ENCODE data around the gene CYP24A1. TPM values are rescaled to one million over a fixed set of nuclear protein-coding genes. Genes with fewer than 3 reads are reported as not detected.

Gene CYP24A1
- total RNA-seq, 4 donors from 2014 or later, result 1.0 to 2.5 (median 1.5) TPM; not detected in 1

- WGBS, result 69% methylated on average over 13 of the region's 13 CpGs
- Histone ChIP-seq H3K4me1 (peaks cover 20% of the 10 kb centered on the region), H3K9me3 (no peaks in the 10 kb centered on the region), H3K4me3 (no peak overlapping the region), H3K27ac (no peak overlapping the region), H3K27me3 (no peaks in the 10 kb centered on the region), H3K36me3 (no peaks in the 10 kb centered on the region)
- DNase-seq (ENCODE audit: low spot score in 2 of 2), result no peak
- TF ChIP-seq CTCF (IDR thresholded peaks at IDR 0.05), result peak in 1 of 2 donors; percentile 11
- no peak for TF ChIP-seq POLR2AphosphoS5 (IDR thresholded peaks at IDR 0.05)
Observed at GRCh38 chr20:54197621-54198604, 24.1 kb upstream of the CYP24A1 start.

GRCh38 chr20:54195483-54196472, 22.0 kb upstream of the CYP24A1 start:
- Histone ChIP-seq H3K9me3 (no peaks in the 10 kb centered on the region), H3K27me3 (no peaks in the 10 kb centered on the region), H3K27ac (no peak overlapping the region), H3K36me3 (no peaks in the 10 kb centered on the region), H3K4me3 (no peak overlapping the region), H3K4me1 (peaks cover 15% of the 10 kb centered on the region)
- WGBS, result 87% methylated on average over 13 of the region's 13 CpGs
- no peak for TF ChIP-seq POLR2A (IDR thresholded peaks at IDR 0.05)
- TF ChIP-seq CTCF (IDR thresholded peaks at IDR 0.05), result no peak
- TF ChIP-seq EP300 (IDR thresholded peaks at IDR 0.05), result no peak
- TF ChIP-seq POLR2AphosphoS5 (IDR thresholded peaks at IDR 0.05), result no peak
- no peak for DNase-seq (ENCODE audit: low spot score in 2 of 2)

- Histone ChIP-seq H3K9me3 (no peaks in the 10 kb centered on the region), H3K27me3 (no peaks in the 10 kb centered on the region), H3K36me3 (no peaks in the 10 kb centered on the region), H3K4me1 (peaks cover 20% of the 10 kb centered on the region), H3K27ac (no peak overlapping the region), H3K4me3 (no peak overlapping the region)
- TF ChIP-seq CTCF (IDR thresholded peaks at IDR 0.05) (peak in 1 of 2 donors; percentile 15), POLR2A (IDR thresholded peaks at IDR 0.05) (no peak)
- no peak for DNase-seq (ENCODE audit: low spot score in 2 of 2)
- 54% methylated on average over 11 of the region's 11 CpGs for WGBS
Observed at GRCh38 chr20:54194724-54195438, 21.1 kb upstream of the CYP24A1 start.

GRCh38 chr20:54193817-54194216, 20.0 kb upstream of the CYP24A1 start:
- TF ChIP-seq POLR2A (IDR thresholded peaks at IDR 0.05) (no peak), POLR2AphosphoS5 (IDR thresholded peaks at IDR 0.05) (no peak), CTCF (IDR thresholded peaks at IDR 0.05) (no peak), EP300 (IDR thresholded peaks at IDR 0.05) (no peak)
- 90% methylated on average over 5 of the region's 5 CpGs for WGBS
- no peaks in the 10 kb centered on the region for H3K27me3 ChIP-seq

More at GRCh38 chr20:54193817-54194216, 20.0 kb upstream of the CYP24A1 start:
- H3K9me3 ChIP-seq, result no peaks in the 10 kb centered on the region
- H3K27ac ChIP-seq, result no peak overlapping the region
- no peaks in the 10 kb centered on the region for H3K36me3 ChIP-seq
- no peak overlapping the region for H3K4me3 ChIP-seq
- H3K4me1 ChIP-seq, result peaks cover 16% of the 10 kb centered on the region
- no peak for DNase-seq (ENCODE audit: low spot score in 2 of 2)

All from suprapubic skin (tissue), 4 donors.